ENCODE results near the gene ITPKB.

The ITPKB gene

DNA sequence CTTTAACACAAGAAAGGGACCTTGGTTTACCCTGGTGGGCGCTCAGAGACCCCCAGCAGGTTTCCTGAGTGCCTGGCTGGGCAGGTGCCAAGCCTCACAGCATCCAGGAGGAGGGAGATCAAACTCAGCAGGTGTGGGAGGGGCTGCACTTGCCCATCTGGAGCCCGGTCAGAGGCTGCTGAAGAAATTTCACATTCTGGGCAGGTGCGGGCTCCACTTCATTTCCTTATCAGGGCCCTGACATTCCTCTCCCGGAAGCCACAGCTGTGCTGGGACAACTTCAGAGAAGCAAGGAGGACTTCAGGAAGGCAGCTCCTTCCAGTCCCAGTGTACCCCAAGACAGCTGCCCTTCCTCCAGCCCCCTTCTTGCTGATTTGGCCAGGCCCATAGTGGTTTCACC is 82.9 kb downstream of the ITPKB start:
- H3K27ac ChIP-seq: peak overlapping the region; percentile 41
- no peak for DNase-seq (ENCODE audit: low read depth, low spot score)

DNA sequence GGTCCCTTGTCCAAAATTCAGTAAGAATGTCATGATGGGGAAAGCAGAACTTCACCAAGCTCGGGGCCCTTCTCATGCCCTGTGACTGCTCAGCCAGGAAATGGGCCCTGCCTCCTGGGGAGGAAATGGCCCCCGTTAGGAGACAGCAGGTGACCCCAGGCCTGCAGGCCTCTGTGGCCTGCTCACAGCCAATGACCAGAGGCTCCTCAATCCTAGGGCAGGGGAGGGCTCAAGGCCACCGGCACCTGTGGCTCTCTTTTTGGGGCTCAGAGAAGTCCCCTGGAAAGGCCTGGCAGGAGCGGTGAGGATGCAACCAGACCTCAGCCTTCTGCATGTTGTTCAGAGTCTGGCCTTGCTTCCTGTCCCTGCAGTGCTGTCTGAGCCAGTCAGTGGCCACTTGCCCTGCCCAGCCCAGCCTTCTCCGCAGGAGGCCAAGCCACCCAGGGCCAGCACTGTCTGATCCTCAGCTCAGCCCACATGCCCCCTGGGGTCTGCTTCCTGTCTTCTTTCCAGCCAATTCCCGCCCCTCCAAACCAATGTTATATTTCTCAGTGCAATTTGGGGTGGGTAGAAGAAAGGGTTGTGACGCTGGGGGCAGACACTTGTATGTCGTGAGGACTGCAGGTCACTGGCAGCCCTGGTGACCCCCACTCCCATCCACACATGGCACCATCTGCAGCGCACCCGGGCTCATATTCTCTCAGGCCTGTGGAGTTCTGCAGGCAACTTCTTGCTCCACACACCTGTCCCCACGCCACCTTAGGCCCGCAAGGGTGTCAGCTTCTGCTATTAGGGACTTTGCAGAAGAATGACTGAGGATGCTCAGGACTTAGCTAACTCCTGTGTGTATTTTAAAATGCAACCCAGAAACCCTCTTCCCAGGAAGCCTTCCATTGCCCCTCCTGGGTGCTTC is 83.6 kb downstream of the ITPKB start:
- no peak for DNase-seq (ENCODE audit: low read depth, low spot score)
- no peak overlapping the region for H3K27ac ChIP-seq

DNA sequence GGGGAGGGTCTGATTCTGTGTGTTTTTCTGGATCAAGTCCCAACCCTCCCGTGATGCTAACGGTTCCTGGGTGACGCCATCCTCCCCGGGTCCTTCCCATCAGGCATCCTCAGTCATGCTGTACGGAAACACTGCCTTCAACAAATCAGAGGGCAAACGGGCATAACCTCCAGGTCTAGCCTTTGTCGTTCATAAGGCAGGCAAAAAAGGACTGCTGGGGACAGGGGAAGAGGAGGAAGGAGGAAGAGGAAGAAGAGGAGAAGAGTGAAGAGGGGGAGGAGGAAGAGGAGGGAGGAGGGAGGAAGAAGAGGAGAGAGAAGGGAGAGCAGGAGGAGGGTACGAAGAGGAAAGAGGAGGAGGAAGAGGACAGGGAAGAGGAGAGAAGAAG is 84.4 kb downstream of the ITPKB start:
- no peak for DNase-seq (ENCODE audit: low read depth, low spot score)
- no peak overlapping the region for H3K27ac ChIP-seq

DNA sequence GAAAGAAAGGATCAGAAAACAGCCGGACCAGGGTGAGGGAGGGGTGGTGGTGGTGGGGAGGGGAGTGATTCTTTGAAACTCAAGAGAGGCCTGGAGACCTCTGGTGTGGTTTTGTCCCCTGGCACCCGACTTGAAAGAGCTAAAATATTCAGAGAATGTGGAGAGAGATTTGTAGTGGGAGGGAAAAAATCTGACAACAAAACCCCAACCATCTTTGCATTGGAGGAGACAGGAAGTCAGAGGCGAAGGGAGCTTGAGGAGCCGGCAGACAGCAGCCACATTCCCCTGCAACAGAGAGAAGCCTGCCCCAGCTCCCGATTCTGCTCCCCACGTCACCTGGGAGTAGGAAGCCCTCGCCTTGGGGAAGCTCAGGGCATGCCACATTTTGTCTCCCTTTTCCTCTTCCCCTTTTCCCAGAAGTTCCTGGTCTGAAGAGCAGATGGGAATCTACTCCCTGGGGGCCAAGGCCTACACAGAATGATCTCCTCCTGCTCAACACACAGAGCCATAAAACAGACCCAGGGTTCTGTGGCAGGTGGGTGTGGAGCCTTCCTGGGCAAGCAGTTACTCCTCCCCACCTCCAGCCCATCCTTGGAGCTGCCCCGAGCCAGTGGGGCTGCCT is 84.9 kb downstream of the ITPKB start:
- DNase-seq (ENCODE audit: low read depth, low spot score): no peak

DNA sequence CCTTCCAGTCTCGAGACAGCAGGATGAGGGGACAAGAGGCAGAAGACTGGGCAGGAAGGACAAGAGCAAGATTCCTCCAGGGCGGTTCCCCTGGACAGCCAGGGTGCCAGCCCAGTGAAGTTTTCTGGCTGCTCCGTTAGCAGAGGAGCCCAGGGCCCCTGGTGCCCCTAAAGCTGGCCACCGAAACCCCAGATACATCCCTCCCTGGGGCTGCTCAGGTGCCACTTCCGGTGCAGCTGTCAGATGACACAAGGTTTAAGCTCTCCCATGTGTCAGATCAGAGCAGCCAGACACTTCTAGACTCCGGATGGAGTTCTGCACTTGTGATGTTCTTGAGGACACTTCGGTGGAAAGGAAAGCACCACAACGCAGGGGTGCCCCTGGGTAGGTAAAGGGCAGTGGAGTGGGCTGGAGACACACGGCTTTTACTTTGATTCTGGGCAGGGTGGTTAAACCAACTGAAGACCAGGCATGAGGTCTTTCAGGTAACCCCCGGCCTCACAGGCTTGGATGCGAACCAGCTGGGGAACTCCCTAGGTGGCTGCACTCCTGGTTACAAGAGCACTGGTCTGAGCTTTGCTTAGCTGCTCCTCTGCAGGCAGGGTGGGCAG is 85.7 kb downstream of the ITPKB start:
- DNase-seq (ENCODE audit: low read depth, low spot score): no peak
- H3K27ac ChIP-seq: no peak overlapping the region

More for the DNA sequence above, 84.9 kb downstream of the ITPKB start:
- H3K27ac ChIP-seq: no peak overlapping the region

DNA sequence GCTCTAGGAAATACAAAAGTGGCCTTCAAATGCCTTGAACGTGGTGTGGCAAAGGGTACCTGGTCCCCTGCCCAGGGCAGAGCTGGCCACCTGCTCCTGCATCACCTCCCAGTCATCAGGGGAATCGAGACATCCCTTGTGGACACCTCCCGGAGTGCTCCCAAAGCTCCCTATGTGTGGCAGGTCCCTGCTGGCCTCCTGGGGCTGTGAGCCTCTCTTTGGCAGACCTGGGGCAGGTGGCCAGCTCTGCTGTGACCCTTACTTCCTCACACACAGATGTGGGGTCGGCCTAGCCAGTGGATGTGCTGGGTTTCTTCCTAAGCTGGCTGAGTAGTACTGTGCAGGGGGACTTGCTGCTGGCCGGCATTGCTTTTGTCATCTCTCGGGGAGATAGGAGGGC is 86.5 kb downstream of the ITPKB start:
- H3K27ac ChIP-seq: no peak overlapping the region
- no peak for DNase-seq (ENCODE audit: low read depth, low spot score)

DNA sequence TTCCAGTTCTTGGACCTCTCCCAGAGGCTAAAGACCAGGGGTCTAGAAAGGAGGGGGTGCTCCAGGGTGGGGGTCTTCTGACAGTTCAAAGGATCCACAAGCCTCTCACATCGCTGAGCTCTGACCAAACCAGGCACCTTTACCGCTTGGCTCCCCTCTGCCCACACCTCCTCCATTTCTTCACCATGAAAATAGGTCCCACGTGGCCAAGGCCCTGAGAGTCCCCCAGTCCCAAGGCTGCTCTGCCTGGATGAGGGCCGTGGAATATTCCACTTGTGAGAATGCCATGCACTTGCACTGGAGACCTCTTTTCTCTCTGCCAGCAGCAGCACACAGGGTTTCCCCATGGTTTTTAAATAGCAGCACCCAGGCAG is 87.4 kb downstream of the ITPKB start:
- DNase-seq (ENCODE audit: low read depth, low spot score): no peak
- no peak overlapping the region for H3K27ac ChIP-seq

DNA sequence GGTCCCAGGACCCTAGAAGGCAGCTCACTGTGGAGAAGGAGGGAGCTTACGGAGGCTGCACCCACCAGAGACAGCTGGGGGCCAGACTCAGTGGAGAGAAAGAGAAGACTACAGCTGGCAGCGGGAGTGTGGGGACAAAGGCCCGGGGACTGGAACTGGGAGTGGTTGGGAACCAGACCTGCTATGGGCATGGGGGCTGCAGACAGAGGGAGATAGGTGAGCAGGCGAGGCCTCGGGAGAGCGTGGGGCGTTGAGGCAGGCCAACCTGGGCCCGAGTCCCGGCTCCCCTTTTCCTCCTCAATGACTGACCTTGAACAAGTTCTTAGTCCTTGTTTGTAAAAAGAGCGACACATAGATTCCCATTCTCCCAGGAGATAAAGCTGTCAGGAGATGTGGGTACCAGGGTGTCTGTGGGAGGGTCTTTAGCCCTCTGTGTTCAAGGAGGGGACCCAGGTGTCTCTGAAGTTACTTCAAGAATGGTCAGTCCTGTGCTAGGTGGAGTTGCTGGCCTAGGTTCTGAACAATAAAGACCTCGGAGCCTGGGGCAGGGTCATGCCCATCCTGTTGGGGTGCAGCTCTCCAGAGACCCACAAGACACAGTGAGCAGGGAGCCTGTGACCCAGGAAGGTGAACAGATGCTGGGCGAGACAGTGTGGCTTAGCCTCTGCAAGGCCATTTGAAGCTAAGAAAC is 87.9 kb downstream of the ITPKB start:
- DNase-seq (ENCODE audit: low read depth, low spot score): no peak

DNA sequence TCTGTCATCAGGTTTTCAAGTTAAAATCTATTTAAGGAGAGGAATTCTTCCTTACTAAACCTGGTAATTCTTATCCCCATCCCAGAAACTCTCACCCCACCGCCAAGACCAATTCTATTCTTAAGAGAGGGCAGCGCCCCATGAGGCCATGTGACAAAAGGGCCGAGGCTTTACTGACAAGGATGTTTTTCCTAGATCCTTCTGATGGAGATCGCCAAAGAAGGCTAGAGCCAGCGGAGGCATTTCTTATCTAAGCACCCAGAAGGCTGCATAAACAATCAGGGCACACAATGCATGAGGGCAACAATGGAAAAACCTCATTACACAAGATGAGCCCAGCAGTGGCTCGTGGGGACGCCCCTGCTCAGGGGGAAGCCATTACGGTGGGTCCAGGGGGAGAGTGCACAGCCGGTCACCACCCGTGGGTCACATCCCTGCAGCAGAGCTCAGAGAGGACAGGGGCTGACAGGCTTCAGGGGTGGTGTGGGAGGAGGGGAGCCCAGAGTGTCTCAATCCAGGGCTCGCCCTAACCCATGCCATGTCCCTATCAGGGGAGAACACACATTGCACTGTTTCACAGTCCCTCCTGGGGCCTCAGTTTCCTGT is 88.7 kb downstream of the ITPKB start:
- DNase-seq (ENCODE audit: low read depth, low spot score): no peak
- H3K27ac ChIP-seq: no peak overlapping the region

More for the DNA sequence above, 87.9 kb downstream of the ITPKB start:
- no peak overlapping the region for H3K27ac ChIP-seq

DNA sequence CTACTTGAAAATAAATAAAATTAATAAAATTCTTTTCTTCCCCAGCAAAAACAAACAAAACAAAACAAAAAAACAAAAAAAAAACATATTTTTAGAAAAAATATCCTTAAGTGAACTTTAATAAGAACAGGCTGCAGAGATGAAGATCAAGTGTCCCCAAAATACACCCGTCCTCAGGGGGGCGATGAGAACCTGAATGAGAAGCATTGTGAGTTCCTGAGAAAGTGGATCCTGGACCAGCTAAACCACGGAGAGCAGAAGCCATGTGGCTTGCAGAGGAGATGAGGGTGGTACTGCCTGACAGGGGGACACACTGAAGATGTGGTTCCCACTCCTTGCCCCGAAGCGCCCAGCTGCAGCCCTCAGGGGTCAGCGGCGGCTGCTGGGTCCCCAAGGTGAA is 89.3 kb downstream of the ITPKB start:
- DNase-seq (ENCODE audit: low read depth, low spot score): no peak
- no peak overlapping the region for H3K27ac ChIP-seq

DNA sequence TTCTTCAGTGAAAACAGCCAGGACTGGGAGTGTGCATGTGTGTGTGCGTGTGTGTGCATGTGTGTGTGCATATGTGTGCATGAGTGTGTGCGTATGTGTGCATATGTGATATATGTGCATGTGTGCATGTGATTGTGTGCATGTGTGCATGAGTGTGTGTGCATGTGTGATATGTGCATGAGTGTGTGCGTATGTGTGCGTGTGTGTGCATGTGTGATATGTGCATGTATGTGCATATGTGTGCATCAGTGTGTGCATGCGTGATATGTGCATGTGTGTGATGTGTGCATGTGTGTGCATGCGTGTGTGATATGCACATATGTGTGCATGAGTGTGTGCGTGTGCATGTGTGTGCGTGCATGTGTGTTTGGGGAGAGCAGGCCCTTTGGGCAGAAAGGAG is 89.8 kb downstream of the ITPKB start:
- no peak for DNase-seq (ENCODE audit: low read depth, low spot score)
- H3K27ac ChIP-seq: no peak overlapping the region

DNA sequence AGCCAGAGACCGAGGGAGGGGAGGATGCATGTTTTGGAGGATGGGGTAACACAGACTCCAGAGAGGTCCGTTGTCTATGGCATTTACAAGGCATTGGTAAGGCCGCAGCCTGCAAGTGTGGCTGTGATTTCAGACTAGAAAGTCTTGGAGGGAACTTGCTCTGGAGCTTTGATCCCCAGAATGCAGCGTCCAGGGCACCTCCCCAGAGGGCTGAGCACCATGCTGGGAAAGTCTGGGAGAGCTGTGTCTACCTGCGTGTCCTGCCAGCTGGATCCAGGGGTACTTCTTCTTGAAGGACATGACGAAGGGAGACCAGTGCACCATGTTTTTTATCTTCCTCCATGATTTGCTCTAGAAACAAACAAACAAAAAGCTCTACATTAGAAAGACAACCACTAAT is 90.7 kb downstream of the ITPKB start:
- H3K27ac ChIP-seq: no peak overlapping the region
- DNase-seq (ENCODE audit: low read depth, low spot score): no peak

DNA sequence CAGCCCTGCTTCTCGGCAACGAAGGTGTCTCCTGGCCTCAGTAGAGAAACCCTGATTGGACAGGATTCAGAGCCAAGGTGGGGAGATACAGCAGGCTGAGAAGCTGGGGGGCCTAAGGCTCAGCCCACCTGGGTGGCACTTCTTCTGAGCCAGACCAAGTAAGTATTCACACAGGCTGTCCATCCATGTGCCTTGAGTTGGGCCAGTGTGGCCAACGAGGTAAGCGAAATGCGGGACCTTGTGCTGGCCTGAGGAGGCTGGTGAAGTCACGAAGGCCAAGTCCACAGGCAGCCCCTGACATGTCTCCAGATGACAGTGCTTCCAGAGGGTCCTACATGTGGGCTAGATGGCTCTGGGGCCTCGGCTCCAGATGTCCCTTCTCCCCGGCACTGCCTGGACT is 91.4 kb downstream of the ITPKB start:
- no peak for DNase-seq (ENCODE audit: low read depth, low spot score)
- no peak overlapping the region for H3K27ac ChIP-seq

DNA sequence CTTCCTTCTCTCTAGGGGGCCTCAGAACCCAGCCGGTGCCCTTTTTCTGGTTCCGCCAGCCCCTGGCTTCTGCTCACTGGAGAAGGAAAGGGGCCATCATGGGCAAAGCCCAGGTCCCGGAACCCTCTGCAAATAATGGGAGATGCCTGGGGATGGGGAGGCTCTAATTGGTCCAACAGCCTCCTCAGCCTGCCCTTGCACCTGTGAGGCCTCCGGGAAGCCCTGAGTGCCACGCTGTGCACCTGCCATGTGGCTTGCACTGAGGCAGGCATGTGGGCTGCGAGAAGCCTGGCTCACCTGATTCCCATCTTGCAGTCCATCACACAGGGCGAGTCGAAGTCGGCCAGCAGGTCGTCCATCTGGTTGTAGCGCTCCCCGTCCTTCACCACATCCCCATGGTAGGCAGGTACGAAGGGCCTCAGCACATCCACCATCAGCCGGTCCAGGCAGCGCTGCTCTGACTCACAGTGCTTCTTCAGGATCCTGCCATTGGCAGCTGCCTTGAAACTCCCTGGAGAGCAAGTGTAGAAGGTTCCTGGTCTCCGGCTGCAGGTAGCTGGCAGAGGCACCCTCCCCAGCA is 92.1 kb downstream of the ITPKB start:
- no peak overlapping the region for H3K27ac ChIP-seq
- no peak for DNase-seq (ENCODE audit: low read depth, low spot score)

DNA sequence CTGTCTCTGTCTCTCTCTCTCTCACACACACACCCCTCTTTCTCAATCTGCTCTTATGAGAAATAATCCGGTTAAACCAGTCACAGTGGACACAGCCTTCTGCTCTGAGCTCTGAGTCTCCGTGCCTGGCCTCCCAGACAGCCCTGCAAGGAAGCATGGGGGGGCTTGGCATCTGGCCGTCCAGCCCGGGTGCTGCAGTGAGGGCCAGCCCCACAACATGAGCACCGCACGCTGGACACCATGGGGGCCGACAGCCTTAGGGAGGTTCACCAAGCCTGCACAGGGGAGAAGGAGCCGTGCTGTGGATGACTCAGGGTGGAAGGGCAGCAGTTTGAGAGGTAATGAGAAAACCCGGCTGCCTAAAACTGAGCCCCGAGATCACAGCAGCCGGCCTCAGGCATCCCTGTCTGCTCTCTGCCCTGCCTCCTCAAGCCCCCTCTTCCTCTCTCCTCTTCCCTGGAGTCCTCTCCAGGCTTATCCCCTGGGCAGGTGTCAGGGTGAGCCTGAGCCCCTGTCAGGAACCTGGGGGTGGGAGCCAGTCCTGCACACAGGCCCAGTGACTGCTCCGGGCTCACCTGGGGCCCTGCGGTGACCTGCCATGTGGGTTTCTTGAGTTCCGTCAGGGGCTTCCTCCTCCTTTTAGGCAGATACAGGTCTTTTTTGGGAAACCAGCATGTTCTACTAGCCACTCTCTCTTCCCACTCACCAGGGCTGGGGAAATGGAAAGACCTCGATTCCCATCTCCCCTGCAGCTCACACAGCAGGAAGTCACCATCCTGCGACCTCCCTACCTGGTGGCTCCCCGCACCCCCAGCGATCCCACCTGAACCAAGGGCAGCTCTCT is 92.8 kb downstream of the ITPKB start:
- no peak overlapping the region for H3K27ac ChIP-seq
- no peak for DNase-seq (ENCODE audit: low read depth, low spot score)

DNA sequence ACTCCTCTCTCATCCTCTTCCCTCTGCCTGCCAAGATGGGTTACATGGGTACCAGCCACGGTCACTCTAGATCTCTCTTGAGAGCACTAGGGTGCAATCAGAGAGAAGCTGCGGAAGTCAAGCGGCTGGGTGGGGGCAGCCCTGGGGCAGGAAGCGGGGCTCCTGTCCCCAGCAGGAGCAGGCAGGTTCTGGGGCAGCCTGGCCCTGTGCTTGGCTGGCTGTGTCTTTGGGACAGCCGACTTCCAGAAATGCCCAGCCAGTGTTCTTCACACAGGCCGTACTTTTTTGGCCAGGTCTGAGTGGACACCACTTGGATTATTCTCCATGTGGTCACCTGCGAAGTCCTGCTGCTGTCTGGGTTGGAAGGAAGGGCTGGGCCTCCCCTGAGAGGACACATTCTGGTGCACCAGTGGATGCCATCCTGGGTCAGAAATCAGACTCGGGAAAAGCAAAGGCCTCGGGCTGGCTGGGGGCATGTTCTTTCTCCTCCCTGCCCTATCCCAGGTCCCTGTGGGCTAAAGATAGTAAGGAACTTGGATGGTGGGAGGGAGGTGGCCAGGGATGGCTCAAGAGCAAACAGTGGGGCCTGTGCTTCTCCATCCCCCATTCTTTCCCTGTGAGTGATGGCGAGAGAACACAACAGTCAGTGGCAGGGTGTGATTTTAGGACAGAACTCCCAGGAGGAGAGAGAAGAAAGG is 93.7 kb downstream of the ITPKB start:
- DNase-seq (ENCODE audit: low read depth, low spot score): no peak
- no peak overlapping the region for H3K27ac ChIP-seq

DNA sequence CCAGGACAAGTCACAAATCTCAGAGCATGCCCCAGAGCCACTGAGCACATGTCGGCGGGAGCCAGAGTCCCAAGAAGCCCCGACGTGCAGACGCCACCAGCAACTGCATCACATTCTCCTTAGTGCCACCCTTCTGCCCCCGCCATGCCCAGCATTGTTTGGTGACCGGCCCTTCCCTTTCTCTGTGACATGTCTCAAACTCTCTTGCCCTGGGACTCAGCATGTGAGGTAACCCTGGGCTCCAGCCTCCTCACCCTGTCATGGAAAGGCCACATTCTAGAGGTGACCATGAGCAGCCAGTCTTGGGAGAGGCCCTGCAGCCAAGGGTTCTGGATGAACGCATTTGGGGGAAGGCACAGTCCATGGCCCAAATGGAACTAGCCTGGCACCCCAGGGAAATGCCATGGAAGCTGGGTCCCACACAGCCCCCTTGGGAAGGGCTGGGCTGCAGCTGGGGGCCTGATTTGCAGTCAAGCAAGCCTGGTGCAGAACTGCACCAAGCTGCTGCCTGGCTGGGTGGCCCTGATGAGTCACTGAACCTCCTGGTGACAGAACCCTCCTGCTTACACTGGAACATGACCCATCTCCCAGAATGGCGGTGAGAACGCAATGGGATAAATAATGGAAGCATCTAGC is 94.4 kb downstream of the ITPKB start:
- H3K27ac ChIP-seq: no peak overlapping the region
- DNase-seq (ENCODE audit: low read depth, low spot score): no peak

All from epithelial cell of prostate (primary cell).